ENCODE results near the gene B3GAT3. TPM values are rescaled to one million over a fixed set of nuclear protein-coding genes. Genes with fewer than 3 reads are reported as not detected.

Gene B3GAT3
- total and polyA plus RNA-seq, 2 of the 8 experiments (the other 6 are each of a cell fraction or from before 2014, with no cell fraction given): 28.0 to 39.0 TPM

- peak overlapping the region; percentile 63 for H3K27ac ChIP-seq (ENCODE audit: low read depth, low read length)
- peak overlapping the region; percentile 88 to 97 (median 92) for H3K4me3 ChIP-seq (ENCODE audit: extremely low read depth in 1 of 4, insufficient read depth in 2 of 4, low read depth in 3 of 4, low read length in 4 of 4)
- H3K4me2 ChIP-seq (ENCODE audit: insufficient read depth in 1 of 2, low read depth in 2 of 2, low read length in 2 of 2): peak overlapping the region; percentile 80 to 90
- no peak overlapping the region for H3K23ac ChIP-seq (ENCODE audit: insufficient read length)
- no peak overlapping the region for H2BK120ac ChIP-seq (replicated peaks; ENCODE audit: low read depth, low read length)
- no peaks in the 10 kb centered on the region for H3K27me3 ChIP-seq (replicated peaks in 1 of 4; ENCODE audit: control insufficient read depth in 3 of 4, extremely low read depth in 1 of 4, insufficient read depth in 3 of 4, low read length in 3 of 4)
- FAIRE-seq (no peak), DNase-seq (ENCODE audit: low read depth in 1 of 2, low spot score in 2 of 2) (peak in 1 of 2 experiments; percentile 41)
- H2BK20ac ChIP-seq (ENCODE audit: low read length): no peak overlapping the region
- H3K23me2 ChIP-seq (ENCODE audit: low read depth, low read length): peaks cover 17% of the 10 kb centered on the region
- no peak overlapping the region for H3K14ac ChIP-seq (ENCODE audit: insufficient read length)
- H2BK15ac ChIP-seq (ENCODE audit: low read length): no peak overlapping the region
- peak overlapping the region; percentile 83 for H3K56ac ChIP-seq (replicated peaks; ENCODE audit: insufficient read length, low read depth, low read length)
- peaks cover 4 to 13% (median 8%) of the 10 kb centered on the region in 4 experiments for H3K4me1 ChIP-seq (replicated peaks in 1 of 4; ENCODE audit: control insufficient read depth in 3 of 4, insufficient read depth in 4 of 4, low read length in 3 of 4)
- H2BK5ac ChIP-seq (ENCODE audit: low read depth, low read length): peak overlapping the region; percentile 80
- no peak overlapping the region; the same call in 1 of the 2 replicates for H2AFZ ChIP-seq (ENCODE audit: low read length)
- CTCF ChIA-PET (ENCODE audit: partially characterized antibody): interaction anchor here (0.6 to 3.1 kb wide), 9 partner anchors 9 to 327 kb away, joined by 3 to 10 read pairs (median 4); partner anchors contain the start of genes LRRN4CL and TMEM179B
- peaks cover 2 to 20% of the 10 kb centered on the region in 2 experiments; a peak in 3 of 4 replicates for H3K79me2 ChIP-seq (ENCODE audit: control insufficient read depth in 1 of 2, insufficient read depth in 2 of 2, low read length in 2 of 2)
- H4K8ac ChIP-seq (ENCODE audit: extremely low read depth, insufficient read depth, low read length): peak overlapping the region; percentile 97
- peak overlapping the region; percentile 95 for H4K91ac ChIP-seq (replicated peaks; ENCODE audit: insufficient read length, low read length)
- H4K5ac ChIP-seq (ENCODE audit: insufficient read length, low read depth, low read length): peak overlapping the region; percentile 88
- POLR2A ChIA-PET (ENCODE audit: partially characterized antibody): interaction anchor here (0.6 to 61.4 kb wide), 35 partner anchors 11 to 277 kb away, joined by 3 to 2041 read pairs (median 5); partner anchors contain the start of genes B3GAT3, BSCL2, C11orf98 and CSKMT
- peaks cover 3 to 30% (median 10%) of the 10 kb centered on the region in 4 experiments; a peak in 5 of 8 replicates for H3K36me3 ChIP-seq (ENCODE audit: control insufficient read depth in 2 of 4, insufficient read depth in 4 of 4, low read length in 3 of 4)
- peak overlapping the region; percentile 66 to 89 (median 78) for H3K9ac ChIP-seq (replicated peaks in 1 of 4; ENCODE audit: extremely low read depth in 1 of 4, low read depth in 3 of 4, low read length in 3 of 4)
- H2AK5ac ChIP-seq (ENCODE audit: low read depth, low read length): peak overlapping the region; percentile 93; the same call in 1 of the 2 replicates
- peaks cover 9% of the 10 kb centered on the region for H3K79me1 ChIP-seq (ENCODE audit: low read depth, low read length)
- WGBS, 2 experiments (ENCODE audit: extremely low coverage in 1 of 2, insufficient coverage in 1 of 2, insufficient read length in 1 of 2, insufficient replicate concordance in 2 of 2, low coverage in 1 of 2, low lambda C conversion rate in 2 of 2, missing lambda C conversion rate in 1 of 2): 2% methylated on average over 17 of the region's 17 CpGs; no CpG with 5 or more reads in 1 of the 2 experiments
- peak overlapping the region; percentile 53 for H2BK12ac ChIP-seq (ENCODE audit: low read depth, low read length)
- peak overlapping the region; percentile 93; the same call in 1 of the 2 replicates for H3K18ac ChIP-seq (ENCODE audit: extremely low read depth, low read length)
- H3K9me3 ChIP-seq (ENCODE audit: insufficient read depth in 2 of 2, low read depth in 1 of 2, low read length in 1 of 2): no peaks in the 10 kb centered on the region
- peak overlapping the region; percentile 94 for H3K4ac ChIP-seq (replicated peaks; ENCODE audit: insufficient read length, low read depth, low read length)
- peaks cover 2 to 5% of the 10 kb centered on the region in 2 experiments for H4K20me1 ChIP-seq (replicated peaks in 1 of 2; ENCODE audit: control insufficient read depth in 1 of 2, insufficient read depth in 2 of 2, low read length in 2 of 2)
- TF ChIP-seq PHF8 (conservative IDR thresholded peaks at IDR 0.05; ENCODE audit: low read depth, low read length): peak; percentile 16; the same call in 1 of the 2 replicates
- TF ChIP-seq POU5F1 (IDR thresholded peaks at IDR 0.05; ENCODE audit: low read depth, low read length): no peak
- TF ChIP-seq CTBP2 (IDR thresholded peaks at IDR 0.05; ENCODE audit: borderline replicate concordance, insufficient read depth, insufficient read length, low read length): no peak
These were observed 49.4 kb upstream of the B3GAT3 start for GRCh38 chr11:62671236-62671607.

Data from H1 (cell line).